AG10803 (cell line): ENCODE data around the gene MLLT11.

ENCODE experiments used
- DNase-seq: peaks from one replicate; pipeline ENCODE4 v3.0.0; 2010; ENCODE audit warnings: low read depth
- H3K4me3 ChIP-seq: 2 replicates; pipeline ENCODE4 v1.5.1; 2011; ENCODE audit warnings: mild to moderate bottlenecking, low read length, control low read depth
- CTCF ChIP-seq: conservative IDR thresholded peaks from 2 replicates; pipeline ENCODE4 v1.5.1; 2011; ENCODE audit warnings: mild to moderate bottlenecking, low read length, control low read depth, inconsistent platforms

The MLLT11 gene

GRCh38 chr1:151062741-151063371, 2.7 kb downstream of the MLLT11 start:
- no peak for TF ChIP-seq CTCF
- H3K4me3 ChIP-seq = peak overlapping the region; percentile 24
- DNase-seq = peak; percentile 87

DNA sequence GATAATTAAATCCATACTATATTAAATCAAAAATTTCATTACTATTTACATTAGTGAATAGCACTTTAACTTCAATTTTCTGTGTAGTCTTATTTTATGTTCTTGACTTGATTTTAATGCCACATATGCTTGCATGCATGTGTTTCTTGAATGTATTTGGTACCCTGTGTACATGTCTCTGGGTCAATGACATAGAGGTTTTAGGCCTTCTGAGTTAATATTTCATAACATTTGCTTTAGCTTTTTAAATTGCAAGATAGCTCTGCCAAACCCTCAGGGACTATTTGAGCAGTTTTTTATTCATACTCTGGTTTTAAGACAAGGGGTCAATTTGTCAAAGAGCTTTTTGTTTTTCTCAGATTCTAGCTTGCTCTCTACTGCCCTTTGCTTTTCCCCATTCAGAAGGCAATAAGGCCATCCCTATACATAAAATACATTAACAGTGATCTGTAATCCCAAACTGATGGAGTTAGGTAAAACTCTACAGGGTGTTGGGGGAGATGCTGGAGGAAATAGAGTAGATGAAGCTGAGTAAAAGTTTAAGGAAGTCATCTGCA, 5.0 kb downstream of the MLLT11 start:
- H3K4me3 ChIP-seq = no peak overlapping the region
- no peak for TF ChIP-seq CTCF
- no peak for DNase-seq

DNA sequence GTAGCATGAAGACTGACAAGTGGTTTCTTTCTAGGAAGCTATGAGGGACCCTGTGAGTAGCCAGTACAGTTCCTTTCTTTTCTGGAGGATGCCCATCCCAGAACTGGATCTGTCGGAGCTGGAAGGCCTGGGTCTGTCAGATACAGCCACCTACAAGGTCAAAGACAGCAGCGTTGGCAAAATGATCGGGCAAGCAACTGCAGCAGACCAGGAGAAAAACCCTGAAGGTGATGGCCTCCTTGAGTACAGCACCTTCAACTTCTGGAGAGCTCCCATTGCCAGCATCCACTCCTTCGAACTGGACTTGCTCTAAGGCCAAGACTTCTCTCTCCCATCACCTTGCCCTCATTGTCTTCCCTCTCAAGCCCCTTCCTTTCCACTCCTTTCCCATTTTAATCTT, 7.0 kb downstream of the MLLT11 start:
- no peak overlapping the region for H3K4me3 ChIP-seq
- no peak for DNase-seq
- no peak for TF ChIP-seq CTCF

DNA sequence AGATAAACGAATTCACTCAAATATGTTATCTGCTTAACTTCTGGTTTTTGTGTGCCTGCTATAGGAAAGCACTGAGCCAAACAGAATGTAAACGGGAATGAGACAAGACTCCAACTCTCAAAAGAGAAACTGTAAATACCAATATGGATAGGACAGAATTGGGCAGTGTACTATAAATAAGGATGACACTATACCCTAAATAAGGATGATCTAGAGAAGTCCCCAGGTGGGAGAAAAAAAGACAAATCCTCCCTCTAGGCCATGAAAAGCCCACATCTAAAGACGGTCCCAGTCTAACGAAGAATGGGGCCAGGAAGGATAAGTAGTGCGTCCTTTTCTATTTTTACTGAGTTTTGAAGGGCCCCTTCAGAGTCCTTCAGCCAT, 8.9 kb downstream of the MLLT11 start:
- no peak overlapping the region for H3K4me3 ChIP-seq
- no peak for DNase-seq
- TF ChIP-seq CTCF = no peak

DNA sequence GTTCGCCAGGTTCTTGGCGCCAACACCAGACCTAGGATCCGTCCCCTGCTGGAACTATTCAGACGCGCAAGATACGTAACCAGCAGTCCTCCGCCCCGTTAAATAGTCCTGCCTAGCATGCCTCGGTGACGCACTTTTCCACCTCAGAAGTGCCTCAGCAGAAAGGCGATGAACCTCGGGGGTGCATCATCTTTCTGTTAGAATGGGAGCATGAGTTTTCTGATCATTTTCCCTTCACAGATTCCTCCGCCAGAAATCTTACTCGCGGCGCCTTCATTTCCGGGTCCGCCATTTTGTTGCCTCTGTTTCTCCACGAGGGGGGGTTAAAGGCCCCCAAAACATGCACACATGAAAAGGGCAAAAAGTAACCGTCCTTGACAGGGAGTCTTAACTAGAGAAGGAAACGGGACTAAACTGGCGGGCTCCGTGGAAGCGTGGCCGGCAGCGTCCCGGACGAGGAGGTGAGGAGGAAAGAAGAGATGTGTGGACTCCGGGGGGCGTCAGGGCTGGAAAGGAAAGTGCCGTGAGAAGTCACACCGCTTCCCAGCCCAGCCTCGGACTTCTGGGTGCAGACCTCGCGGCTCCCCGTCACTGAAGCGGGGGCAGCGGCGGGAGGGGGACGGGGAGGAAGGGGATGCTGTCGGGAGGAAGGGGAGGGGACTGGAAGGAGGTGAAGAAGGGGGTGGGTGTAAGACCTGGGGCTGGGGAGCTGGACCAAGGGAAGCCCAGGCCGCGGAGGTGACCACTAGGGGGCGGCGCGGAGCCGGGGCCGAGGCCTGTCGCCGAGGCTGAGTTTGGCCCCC, 10.5 kb downstream of the MLLT11 start, which contains the start of gene GABPB2:
TSS of gene GABPB2 (plus strand) at position 288 of the 803 bp plus-strand sequence. CDS start 17,429 bp downstream, outside the sequence.
- DNase-seq = peak; percentile 98
- peak within 1 kb of the TSS; percentile 95 for H3K4me3 ChIP-seq
- TF ChIP-seq CTCF = peak; percentile 82

DNA sequence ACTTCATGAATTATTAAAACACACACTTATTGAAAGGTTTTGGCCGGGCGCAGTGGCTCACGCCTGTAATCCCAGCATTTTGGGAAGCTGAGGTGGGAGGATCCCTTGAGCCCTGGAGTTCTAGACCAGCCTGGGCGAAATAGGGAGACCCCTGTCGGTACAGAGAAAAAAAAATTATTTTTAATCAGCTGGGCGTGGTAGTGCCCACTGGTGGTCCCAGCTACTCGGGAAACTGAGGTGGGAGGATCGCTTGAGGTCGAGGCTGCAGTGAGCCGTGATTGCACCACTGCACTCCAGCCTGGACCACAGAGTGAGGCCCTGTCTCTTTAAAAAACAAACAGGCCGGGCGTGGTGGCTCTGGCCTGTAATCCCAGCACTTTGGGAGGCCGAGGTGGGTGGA, 12.0 kb downstream of the MLLT11 start:
- DNase-seq = no peak
- no peak for TF ChIP-seq CTCF
- no peak overlapping the region for H3K4me3 ChIP-seq
